H1 (cell line): ENCODE data around the gene SLC30A10.

Source experiments
- PHF8 ChIP-seq: fragments of 200-600 bp; sonication (generic); conservative IDR thresholded peaks from 2 replicates; pipeline ENCODE4 v1.7.1; 2012; ENCODE audit warnings: low read depth, mild to moderate bottlenecking, inconsistent platforms, low read length, moderate library complexity
- POLR2A ChIP-seq, 2 experiments: IDR thresholded peaks; 1 replicate in 1 of 2; 2 replicates in 1 of 2; pipeline ENCODE4 v1.6.1; 2011; ENCODE audit warnings: low read depth in 2 of 2, low read length in 2 of 2, mild to moderate bottlenecking in 2 of 2; ENCODE audit errors: control extremely low read depth in 1 of 2

GRCh38 chr1:219910716-219911115 lies 17.6 kb downstream of the SLC30A10 start:
- TF ChIP-seq PHF8 (no peak), POLR2A (IDR thresholded peaks at IDR 0.05; ENCODE audit: control extremely low read depth in 1 of 2, low read depth in 2 of 2, low read length in 2 of 2) (no peak)
